ENCODE data around the gene PNKP. TPM values are rescaled to one million over a fixed set of nuclear protein-coding genes. Genes with fewer than 3 reads are reported as not detected.

PNKP gene
- polyA plus RNA-seq, 1 donor from 2014 or later, result 43.1 TPM

DNA sequence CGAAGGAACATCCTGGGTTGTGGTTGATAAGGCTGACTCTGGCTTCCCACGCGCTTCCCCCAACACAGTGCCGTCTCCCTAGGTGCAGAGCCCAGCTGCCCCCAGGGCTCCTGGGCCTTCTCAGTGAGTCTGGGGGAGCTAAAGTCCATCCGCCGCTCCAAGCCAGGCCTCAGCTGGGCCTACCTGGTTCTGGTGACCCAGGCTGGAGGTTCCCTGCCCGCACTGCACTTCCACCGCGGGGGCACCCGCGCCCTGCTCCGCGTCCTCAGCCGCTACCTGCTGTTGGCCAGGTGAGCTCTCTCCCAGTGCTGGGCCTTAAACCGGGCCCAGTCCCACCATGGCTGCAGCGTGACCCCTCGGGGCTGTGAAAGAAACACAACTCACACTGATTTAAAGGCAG is 13.8 kb upstream of the PNKP start:
- no peak overlapping the region for H3K4me3 ChIP-seq (ENCODE audit: low read length)
- H3K4me2 ChIP-seq (ENCODE audit: low read length), result no peak overlapping the region
- H3K27ac ChIP-seq (ENCODE audit: low read length), result no peak overlapping the region
- H3K9me3 ChIP-seq (ENCODE audit: low read length), result peaks cover 6% of the 10 kb centered on the region
- no peaks in the 10 kb centered on the region for H3F3A ChIP-seq (ENCODE audit: insufficient read depth, low read length, poor library complexity, severe bottlenecking)
- no peak overlapping the region for H3K9ac ChIP-seq (ENCODE audit: low read length)
- peaks cover 9% of the 10 kb centered on the region for H3K36me3 ChIP-seq (ENCODE audit: insufficient read depth, low read length)
- H4K20me1 ChIP-seq (ENCODE audit: insufficient read depth), result no peaks in the 10 kb centered on the region
- no peak overlapping the region for H2AFZ ChIP-seq (ENCODE audit: low read depth, low read length)
- no peaks in the 10 kb centered on the region for H3K9me2 ChIP-seq (ENCODE audit: insufficient read depth, low read length)
- TF ChIP-seq SMC3 (conservative IDR thresholded peaks at IDR 0.05; ENCODE audit: poor library complexity) (no peak), TAF1 (IDR thresholded peaks at IDR 0.05; ENCODE audit: low read depth) (no peak), EP300 (conservative IDR thresholded peaks at IDR 0.05; ENCODE audit: poor library complexity, severe bottlenecking) (no peak), EZH2 (IDR thresholded peaks at IDR 0.05; ENCODE audit: borderline replicate concordance, insufficient read depth, low read length, poor library complexity, severe bottlenecking) (no peak), RAD21 (conservative IDR thresholded peaks at IDR 0.05) (no peak), POLR2AphosphoS5 (IDR thresholded peaks at IDR 0.05) (no peak), MXI1 (conservative IDR thresholded peaks at IDR 0.05; ENCODE audit: poor library complexity, severe bottlenecking) (no peak)
- TF ChIP-seq, protein P1, sequence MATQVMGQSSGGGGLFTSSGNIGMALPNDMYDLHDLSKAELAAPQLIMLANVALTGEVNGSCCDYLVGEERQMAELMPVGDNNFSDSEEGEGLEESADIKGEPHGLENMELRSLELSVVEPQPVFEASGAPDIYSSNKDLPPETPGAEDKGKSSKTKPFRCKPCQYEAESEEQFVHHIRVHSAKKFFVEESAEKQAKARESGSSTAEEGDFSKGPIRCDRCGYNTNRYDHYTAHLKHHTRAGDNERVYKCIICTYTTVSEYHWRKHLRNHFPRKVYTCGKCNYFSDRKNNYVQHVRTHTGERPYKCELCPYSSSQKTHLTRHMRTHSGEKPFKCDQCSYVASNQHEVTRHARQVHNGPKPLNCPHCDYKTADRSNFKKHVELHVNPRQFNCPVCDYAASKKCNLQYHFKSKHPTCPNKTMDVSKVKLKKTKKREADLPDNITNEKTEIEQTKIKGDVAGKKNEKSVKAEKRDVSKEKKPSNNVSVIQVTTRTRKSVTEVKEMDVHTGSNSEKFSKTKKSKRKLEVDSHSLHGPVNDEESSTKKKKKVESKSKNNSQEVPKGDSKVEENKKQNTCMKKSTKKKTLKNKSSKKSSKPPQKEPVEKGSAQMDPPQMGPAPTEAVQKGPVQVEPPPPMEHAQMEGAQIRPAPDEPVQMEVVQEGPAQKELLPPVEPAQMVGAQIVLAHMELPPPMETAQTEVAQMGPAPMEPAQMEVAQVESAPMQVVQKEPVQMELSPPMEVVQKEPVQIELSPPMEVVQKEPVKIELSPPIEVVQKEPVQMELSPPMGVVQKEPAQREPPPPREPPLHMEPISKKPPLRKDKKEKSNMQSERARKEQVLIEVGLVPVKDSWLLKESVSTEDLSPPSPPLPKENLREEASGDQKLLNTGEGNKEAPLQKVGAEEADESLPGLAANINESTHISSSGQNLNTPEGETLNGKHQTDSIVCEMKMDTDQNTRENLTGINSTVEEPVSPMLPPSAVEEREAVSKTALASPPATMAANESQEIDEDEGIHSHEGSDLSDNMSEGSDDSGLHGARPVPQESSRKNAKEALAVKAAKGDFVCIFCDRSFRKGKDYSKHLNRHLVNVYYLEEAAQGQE (IDR thresholded peaks at IDR 0.05; ENCODE audit: borderline replicate concordance), result no peak
- TF ChIP-seq, protein P2, sequence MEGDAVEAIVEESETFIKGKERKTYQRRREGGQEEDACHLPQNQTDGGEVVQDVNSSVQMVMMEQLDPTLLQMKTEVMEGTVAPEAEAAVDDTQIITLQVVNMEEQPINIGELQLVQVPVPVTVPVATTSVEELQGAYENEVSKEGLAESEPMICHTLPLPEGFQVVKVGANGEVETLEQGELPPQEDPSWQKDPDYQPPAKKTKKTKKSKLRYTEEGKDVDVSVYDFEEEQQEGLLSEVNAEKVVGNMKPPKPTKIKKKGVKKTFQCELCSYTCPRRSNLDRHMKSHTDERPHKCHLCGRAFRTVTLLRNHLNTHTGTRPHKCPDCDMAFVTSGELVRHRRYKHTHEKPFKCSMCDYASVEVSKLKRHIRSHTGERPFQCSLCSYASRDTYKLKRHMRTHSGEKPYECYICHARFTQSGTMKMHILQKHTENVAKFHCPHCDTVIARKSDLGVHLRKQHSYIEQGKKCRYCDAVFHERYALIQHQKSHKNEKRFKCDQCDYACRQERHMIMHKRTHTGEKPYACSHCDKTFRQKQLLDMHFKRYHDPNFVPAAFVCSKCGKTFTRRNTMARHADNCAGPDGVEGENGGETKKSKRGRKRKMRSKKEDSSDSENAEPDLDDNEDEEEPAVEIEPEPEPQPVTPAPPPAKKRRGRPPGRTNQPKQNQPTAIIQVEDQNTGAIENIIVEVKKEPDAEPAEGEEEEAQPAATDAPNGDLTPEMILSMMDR (IDR thresholded peaks at IDR 0.05; ENCODE audit: poor library complexity, severe bottlenecking), result no peak
- H3K79me2 ChIP-seq (replicated peaks; ENCODE audit: insufficient read depth, low read length), result no peaks in the 10 kb centered on the region
- no peaks in the 10 kb centered on the region for H3K27me3 ChIP-seq (ENCODE audit: insufficient read depth, low read depth, low read length)

DNA sequence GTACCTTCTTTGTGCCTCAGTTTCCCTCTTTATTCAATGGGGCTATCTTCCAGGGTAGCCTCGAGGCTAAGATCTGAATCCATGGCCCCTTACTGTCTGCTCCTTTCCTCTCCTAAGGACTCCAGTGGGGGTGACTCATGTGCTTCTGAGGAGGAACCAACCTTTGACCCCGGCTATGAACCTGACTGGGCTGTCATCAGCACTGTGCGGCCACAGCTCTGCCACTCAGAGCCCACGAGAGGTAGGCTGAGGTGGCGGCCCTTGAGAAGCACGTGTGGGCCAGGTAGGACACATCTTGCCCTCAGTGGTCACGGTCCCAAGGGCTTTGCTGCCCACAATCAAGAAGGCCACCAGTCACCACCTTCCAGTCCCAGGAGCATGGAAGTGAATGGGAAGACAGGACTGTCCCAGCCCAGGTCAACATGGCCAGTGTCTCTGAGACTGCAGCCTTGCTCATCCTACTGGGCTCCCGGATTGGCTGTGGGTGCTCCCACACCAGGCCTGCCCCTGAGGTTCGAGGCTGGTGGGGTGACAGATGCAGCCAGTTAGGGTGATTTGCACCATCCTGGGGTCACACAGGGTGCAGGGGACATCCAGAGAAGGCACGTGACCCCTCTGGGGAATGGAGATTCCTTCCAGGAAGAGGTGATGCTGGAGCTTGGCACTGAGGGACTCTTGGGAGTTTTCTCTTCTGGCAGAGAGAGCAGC is 12.9 kb upstream of the PNKP start:
- peaks cover 9% of the 10 kb centered on the region for H3K36me3 ChIP-seq (ENCODE audit: insufficient read depth, low read length)
- H3K9me2 ChIP-seq (ENCODE audit: insufficient read depth, low read length), result no peaks in the 10 kb centered on the region
- no peaks in the 10 kb centered on the region for H3F3A ChIP-seq (ENCODE audit: insufficient read depth, low read length, poor library complexity, severe bottlenecking)
- TF ChIP-seq RAD21 (conservative IDR thresholded peaks at IDR 0.05) (no peak), EP300 (conservative IDR thresholded peaks at IDR 0.05; ENCODE audit: poor library complexity, severe bottlenecking) (no peak), TAF1 (IDR thresholded peaks at IDR 0.05; ENCODE audit: low read depth) (no peak), POLR2AphosphoS5 (IDR thresholded peaks at IDR 0.05) (no peak), MXI1 (conservative IDR thresholded peaks at IDR 0.05; ENCODE audit: poor library complexity, severe bottlenecking) (no peak), EZH2 (IDR thresholded peaks at IDR 0.05; ENCODE audit: borderline replicate concordance, insufficient read depth, low read length, poor library complexity, severe bottlenecking) (no peak), SMC3 (conservative IDR thresholded peaks at IDR 0.05; ENCODE audit: poor library complexity) (no peak)
- TF ChIP-seq, protein P2 (IDR thresholded peaks at IDR 0.05; ENCODE audit: poor library complexity, severe bottlenecking), result no peak
- TF ChIP-seq, protein P1 (IDR thresholded peaks at IDR 0.05; ENCODE audit: borderline replicate concordance), result no peak
- no peak overlapping the region for H3K4me2 ChIP-seq (ENCODE audit: low read length)
- H3K27ac ChIP-seq (ENCODE audit: low read length), result no peak overlapping the region
- no peak overlapping the region for H3K4me3 ChIP-seq (ENCODE audit: low read length)
- H4K20me1 ChIP-seq (ENCODE audit: insufficient read depth), result no peaks in the 10 kb centered on the region
- no peak overlapping the region for H3K9ac ChIP-seq (ENCODE audit: low read length)
- H3K79me2 ChIP-seq (replicated peaks; ENCODE audit: insufficient read depth, low read length), result peaks cover 8% of the 10 kb centered on the region
- H3K9me3 ChIP-seq (ENCODE audit: low read length), result peaks cover 6% of the 10 kb centered on the region
- no peak overlapping the region for H2AFZ ChIP-seq (ENCODE audit: low read depth, low read length)
- no peaks in the 10 kb centered on the region for H3K27me3 ChIP-seq (ENCODE audit: insufficient read depth, low read depth, low read length)

Measured in neural cell (in vitro differentiated cells).